ENCODE data around the gene DPT.

The DPT gene

GRCh38 chr1:168676861-168677260 lies 52.1 kb downstream of the DPT start:
- DNase-seq (ENCODE audit: low read depth) = no peak
- no peak for TF ChIP-seq CTCF (IDR thresholded peaks at IDR 0.05; ENCODE audit: control insufficient read depth, insufficient read depth, low read depth, low read length, missing control alignments)
- H3K4me3 ChIP-seq (ENCODE audit: control insufficient read depth, low read depth, low read length) = no peak overlapping the region

GRCh38 chr1:168676029-168676812 lies 52.8 kb downstream of the DPT start:
- no peak overlapping the region for H3K4me3 ChIP-seq (ENCODE audit: control insufficient read depth, low read depth, low read length)
- no peak for DNase-seq (ENCODE audit: low read depth)
- no peak for TF ChIP-seq CTCF (IDR thresholded peaks at IDR 0.05; ENCODE audit: control insufficient read depth, insufficient read depth, low read depth, low read length, missing control alignments)

GRCh38 chr1:168673974-168674683 lies 54.9 kb downstream of the DPT start:
- H3K4me3 ChIP-seq (ENCODE audit: control insufficient read depth, low read depth, low read length) = no peak overlapping the region
- no peak for TF ChIP-seq CTCF (IDR thresholded peaks at IDR 0.05; ENCODE audit: control insufficient read depth, insufficient read depth, low read depth, low read length, missing control alignments)
- no peak for DNase-seq (ENCODE audit: low read depth)

GRCh38 chr1:168672278-168672677 lies 56.7 kb downstream of the DPT start:
- no peak for TF ChIP-seq CTCF (IDR thresholded peaks at IDR 0.05; ENCODE audit: control insufficient read depth, insufficient read depth, low read depth, low read length, missing control alignments)
- no peak for DNase-seq (ENCODE audit: low read depth)
- H3K4me3 ChIP-seq (ENCODE audit: control insufficient read depth, low read depth, low read length) = no peak overlapping the region

- TF ChIP-seq CTCF (IDR thresholded peaks at IDR 0.05; ENCODE audit: control insufficient read depth, insufficient read depth, low read depth, low read length, missing control alignments) = no peak
- no peak for DNase-seq (ENCODE audit: low read depth)
- H3K4me3 ChIP-seq (ENCODE audit: control insufficient read depth, low read depth, low read length) = no peak overlapping the region
These were observed 57.2 kb downstream of the DPT start for GRCh38 chr1:168671782-168672181.

GRCh38 chr1:168665975-168666374 lies 63.0 kb downstream of the DPT start:
- DNase-seq (ENCODE audit: low read depth) = no peak
- H3K4me3 ChIP-seq (ENCODE audit: control insufficient read depth, low read depth, low read length) = no peak overlapping the region
- no peak for TF ChIP-seq CTCF (IDR thresholded peaks at IDR 0.05; ENCODE audit: control insufficient read depth, insufficient read depth, low read depth, low read length, missing control alignments)
